ENCODE measurements around the gene CCS.
"Not testable (repeated sequence)": the region's sequence is repeated elsewhere in the genome, so short reads cannot be mapped to it uniquely, and the experiment has no call there.

CCS gene

DNA sequence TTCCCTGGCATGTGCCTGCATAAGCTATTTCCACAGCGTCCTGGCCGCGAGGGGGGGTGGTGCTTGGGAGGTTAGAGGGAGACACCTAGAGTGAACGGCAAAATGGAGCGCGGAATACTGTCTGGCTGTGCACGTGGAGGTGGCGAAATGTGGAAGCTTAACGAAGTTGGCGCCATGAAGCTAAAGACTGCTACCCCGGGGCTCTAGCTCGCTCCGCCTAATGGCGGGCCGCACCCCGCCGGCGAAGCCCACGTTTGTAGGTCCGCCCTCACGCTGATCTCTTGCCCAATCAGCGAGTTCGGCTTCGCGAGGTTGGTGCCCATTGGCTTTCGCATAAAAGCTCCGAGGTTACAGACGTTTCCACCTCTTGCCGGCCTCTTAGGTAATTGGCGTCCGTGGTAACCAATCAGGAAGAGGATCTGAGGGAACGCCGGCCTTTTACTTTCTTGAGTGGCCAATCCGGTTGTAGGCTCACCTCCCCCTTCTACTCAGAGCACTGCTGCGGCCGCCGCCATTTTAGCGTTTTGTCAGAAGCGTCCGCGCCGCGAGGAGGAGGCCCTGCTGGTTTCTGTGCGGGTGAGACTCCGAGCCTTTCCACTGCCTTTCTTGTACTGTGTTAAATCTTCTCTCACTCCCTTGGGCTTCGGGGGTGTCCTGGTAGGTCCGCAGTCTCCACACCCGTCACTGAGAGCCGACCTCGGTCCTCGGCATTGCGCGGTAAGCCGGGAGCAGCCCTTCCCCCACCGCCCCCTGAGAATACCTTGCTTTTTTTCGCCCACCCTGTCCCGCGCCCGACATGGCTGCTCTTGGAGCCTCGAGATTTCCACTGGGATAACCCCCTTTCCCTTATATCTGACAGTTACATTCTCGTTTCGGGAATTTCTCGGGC, 45.4 kb downstream of the CCS start, which contains the start of gene RBM4:
RBM4 (plus strand) TSS at position 527 of the 889 bp plus-strand sequence. CDS start 1,009 bp downstream, outside the sequence.
- peak; percentile 100 for DNase-seq
- peaks cover 1% of the 10 kb centered on the region for H3K79me1 ChIP-seq (ENCODE audit: low read length)
- peak within 1 kb of the TSS; percentile 94 for H4K8ac ChIP-seq (ENCODE audit: low read depth, low read length)
- H3K4me1 ChIP-seq (ENCODE audit: control insufficient read depth, low read depth, low read length), result peaks cover 5% of the 10 kb centered on the region
- peak within 1 kb of the TSS; percentile 4 for H2BK120ac ChIP-seq (ENCODE audit: low read depth, low read length)
- peaks cover 61% of the 10 kb centered on the region for H3K79me2 ChIP-seq (ENCODE audit: control insufficient read depth, insufficient read depth, low read length)
- H3K56ac ChIP-seq (ENCODE audit: low read length), result peak within 1 kb of the TSS; percentile 99
- H2BK5ac ChIP-seq (ENCODE audit: low read length), result peak within 1 kb of the TSS; percentile 92
- peak within 1 kb of the TSS; percentile 35 for H3K18ac ChIP-seq (ENCODE audit: low read length)
- H2BK15ac ChIP-seq (replicated peaks; ENCODE audit: low read depth), result no peak within 1 kb of the TSS
- H3K4me2 ChIP-seq (ENCODE audit: low read length), result peak within 1 kb of the TSS; percentile 89
- no peak within 1 kb of the TSS for H4K5ac ChIP-seq (ENCODE audit: low read length)
- H3K27ac ChIP-seq (ENCODE audit: low read depth, low read length), result peak within 1 kb of the TSS; percentile 88
- H3K36me3 ChIP-seq (ENCODE audit: control insufficient read depth, insufficient read depth, low read length), result peaks cover 4% of the 10 kb centered on the region
- peak within 1 kb of the TSS; percentile 97 for H3K9ac ChIP-seq (ENCODE audit: low read length)
- no peaks in the 10 kb centered on the region for H3K27me3 ChIP-seq (ENCODE audit: insufficient read depth, low read length, poor library complexity)
- peak within 1 kb of the TSS; percentile 52 for H2AK5ac ChIP-seq (ENCODE audit: low read length)
- WGBS (ENCODE audit: extremely low coverage, insufficient coverage, low lambda C conversion rate), result no CpG with 5 or more reads among the region's 63 CpGs
- H3K4ac ChIP-seq (ENCODE audit: low read depth, low read length), result peak within 1 kb of the TSS; percentile 39
- H3K4me3 ChIP-seq (ENCODE audit: low read length), result peak within 1 kb of the TSS; percentile 95
- H3K23ac ChIP-seq (ENCODE audit: low read length), result peak within 1 kb of the TSS; percentile 99

DNA sequence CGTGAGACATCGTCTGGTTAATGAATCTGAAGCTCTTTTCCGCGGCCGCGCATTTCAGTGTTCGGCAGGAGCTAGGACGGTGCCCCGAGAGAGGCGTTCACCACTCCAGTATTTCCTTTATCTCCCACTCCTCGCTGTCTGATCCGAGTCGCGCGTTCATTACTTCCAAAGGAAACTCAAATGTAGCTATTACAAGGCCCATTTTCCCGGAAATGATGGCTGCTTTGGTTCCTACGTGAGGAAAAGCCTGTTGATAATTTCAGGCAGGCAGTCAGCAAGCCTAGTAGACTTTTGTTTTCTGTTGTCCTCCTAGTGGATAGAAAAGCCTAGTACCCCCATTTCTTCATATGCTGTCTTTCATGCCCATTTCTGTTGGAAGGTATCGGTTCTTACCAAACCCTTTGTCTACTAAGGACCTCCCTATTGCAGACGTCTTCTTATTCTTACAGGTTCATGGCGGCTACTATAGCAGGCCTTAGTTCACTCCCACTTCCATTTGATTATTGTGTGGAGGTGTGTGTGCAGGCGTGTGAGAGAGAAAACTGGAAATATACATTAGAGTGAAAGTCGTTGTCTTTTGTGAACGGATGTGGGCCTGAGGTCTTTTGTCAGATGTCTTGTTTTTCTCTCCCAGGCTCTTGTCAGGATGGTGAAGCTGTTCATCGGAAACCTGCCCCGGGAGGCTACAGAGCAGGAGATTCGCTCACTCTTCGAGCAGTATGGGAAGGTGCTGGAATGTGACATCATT, 46.3 kb downstream of the CCS start:
- Histone ChIP-seq H3K27me3 (ENCODE audit: insufficient read depth, low read length, poor library complexity) (no peaks in the 10 kb centered on the region), H4K8ac (ENCODE audit: low read depth, low read length) (no peak overlapping the region), H3K18ac (ENCODE audit: low read length) (peak overlapping the region; percentile 35), H3K79me1 (ENCODE audit: low read length) (peaks cover 1% of the 10 kb centered on the region), H3K23ac (ENCODE audit: low read length) (peak overlapping the region; percentile 12), H3K9ac (ENCODE audit: low read length) (peak overlapping the region; percentile 97), H2BK120ac (ENCODE audit: low read depth, low read length) (peak overlapping the region; percentile 4), H2BK5ac (ENCODE audit: low read length) (no peak overlapping the region), H3K27ac (ENCODE audit: low read depth, low read length) (peak overlapping the region; percentile 88), H3K36me3 (ENCODE audit: control insufficient read depth, insufficient read depth, low read length) (peaks cover 5% of the 10 kb centered on the region), H3K4me1 (ENCODE audit: control insufficient read depth, low read depth, low read length) (peaks cover 5% of the 10 kb centered on the region), H3K4me3 (ENCODE audit: low read length) (peak overlapping the region; percentile 95), H2AK5ac (ENCODE audit: low read length) (no peak overlapping the region), H3K56ac (ENCODE audit: low read length) (peak overlapping the region; percentile 99), H3K4ac (ENCODE audit: low read depth, low read length) (peak overlapping the region; percentile 39), H3K79me2 (ENCODE audit: control insufficient read depth, insufficient read depth, low read length) (peaks cover 67% of the 10 kb centered on the region), H2BK15ac (replicated peaks; ENCODE audit: low read depth) (no peak overlapping the region), H4K5ac (ENCODE audit: low read length) (no peak overlapping the region), H3K4me2 (ENCODE audit: low read length) (peak overlapping the region; percentile 89)
- WGBS (ENCODE audit: extremely low coverage, insufficient coverage, low lambda C conversion rate), result no CpG with 5 or more reads among the region's 27 CpGs
- peak; percentile 57 for DNase-seq

DNA sequence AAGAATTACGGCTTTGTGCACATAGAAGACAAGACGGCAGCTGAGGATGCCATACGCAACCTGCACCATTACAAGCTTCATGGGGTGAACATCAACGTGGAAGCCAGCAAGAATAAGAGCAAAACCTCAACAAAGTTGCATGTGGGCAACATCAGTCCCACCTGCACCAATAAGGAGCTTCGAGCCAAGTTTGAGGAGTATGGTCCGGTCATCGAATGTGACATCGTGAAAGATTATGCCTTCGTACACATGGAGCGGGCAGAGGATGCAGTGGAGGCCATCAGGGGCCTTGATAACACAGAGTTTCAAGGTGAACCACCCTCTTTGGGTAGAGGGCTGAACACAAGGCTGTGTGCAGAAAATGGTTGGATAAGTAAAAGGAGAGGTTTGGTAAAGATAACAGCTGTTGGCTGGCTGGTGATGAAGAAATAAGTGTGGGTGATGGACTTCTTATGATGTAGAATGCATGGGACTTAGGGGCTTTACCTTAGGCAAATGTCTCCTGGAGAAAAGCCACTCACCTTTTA, 46.9 kb downstream of the CCS start:
- not testable (repeated sequence) for H3K4me1 ChIP-seq (ENCODE audit: control insufficient read depth, low read depth, low read length); H3K4me3 ChIP-seq (ENCODE audit: low read length); H3K18ac ChIP-seq (ENCODE audit: low read length); H3K79me1 ChIP-seq (ENCODE audit: low read length); H3K4ac ChIP-seq (ENCODE audit: low read depth, low read length); H2BK120ac ChIP-seq (ENCODE audit: low read depth, low read length); H4K5ac ChIP-seq (ENCODE audit: low read length); H3K23ac ChIP-seq (ENCODE audit: low read length); H2BK15ac ChIP-seq (replicated peaks; ENCODE audit: low read depth); H3K27me3 ChIP-seq (ENCODE audit: insufficient read depth, low read length, poor library complexity); DNase-seq; H2BK5ac ChIP-seq (ENCODE audit: low read length); H3K36me3 ChIP-seq (ENCODE audit: control insufficient read depth, insufficient read depth, low read length); H4K8ac ChIP-seq (ENCODE audit: low read depth, low read length); H3K27ac ChIP-seq (ENCODE audit: low read depth, low read length); H2AK5ac ChIP-seq (ENCODE audit: low read length)
- Histone ChIP-seq H3K4me2 (ENCODE audit: low read length) (peak overlapping the region; percentile 60), H3K56ac (ENCODE audit: low read length) (peak overlapping the region; percentile 9), H3K9ac (ENCODE audit: low read length) (peak overlapping the region; percentile 64), H3K79me2 (ENCODE audit: control insufficient read depth, insufficient read depth, low read length) (peaks cover 71% of the 10 kb centered on the region)
- WGBS (ENCODE audit: extremely low coverage, insufficient coverage, low lambda C conversion rate), result no CpG with 5 or more reads among the region's 10 CpGs

DNA sequence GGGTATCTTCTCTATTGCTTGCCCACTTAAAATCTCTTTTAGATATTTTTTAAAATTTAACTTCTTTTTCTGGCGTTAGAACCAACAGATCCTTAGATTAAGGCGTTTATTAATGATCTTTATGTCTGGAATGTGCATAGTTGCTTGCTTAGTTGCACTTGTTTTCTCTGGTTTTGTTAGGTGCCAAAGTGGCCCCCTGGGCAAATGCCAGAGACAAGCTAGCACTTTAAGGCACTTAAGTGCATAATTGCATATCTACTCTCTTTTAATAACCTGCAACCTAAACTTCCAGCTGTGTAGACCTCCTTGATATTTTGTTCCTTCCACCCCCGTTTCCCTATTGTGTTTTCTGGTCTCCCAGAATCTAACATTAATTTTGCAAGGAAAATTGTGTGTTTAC, 48.8 kb downstream of the CCS start:
- H4K8ac ChIP-seq (ENCODE audit: low read depth, low read length), result no peak overlapping the region
- H3K9ac ChIP-seq (ENCODE audit: low read length), result no peak overlapping the region
- no peak overlapping the region for H3K27ac ChIP-seq (ENCODE audit: low read depth, low read length)
- no peak overlapping the region for H2BK5ac ChIP-seq (ENCODE audit: low read length)
- H3K18ac ChIP-seq (ENCODE audit: low read length), result no peak overlapping the region
- no peak overlapping the region for H2BK15ac ChIP-seq (replicated peaks; ENCODE audit: low read depth)
- DNase-seq, result no peak
- H3K27me3 ChIP-seq (ENCODE audit: insufficient read depth, low read length, poor library complexity), result no peaks in the 10 kb centered on the region
- H2AK5ac ChIP-seq (ENCODE audit: low read length), result no peak overlapping the region
- WGBS (ENCODE audit: extremely low coverage, insufficient coverage, low lambda C conversion rate), result no CpG with 5 or more reads among the region's 3 CpGs
- H3K36me3 ChIP-seq (ENCODE audit: control insufficient read depth, insufficient read depth, low read length), result peaks cover 11% of the 10 kb centered on the region
- H4K5ac ChIP-seq (ENCODE audit: low read length), result no peak overlapping the region
- H3K79me2 ChIP-seq (ENCODE audit: control insufficient read depth, insufficient read depth, low read length), result peaks cover 81% of the 10 kb centered on the region
- H2BK120ac ChIP-seq (ENCODE audit: low read depth, low read length), result no peak overlapping the region
- H3K23ac ChIP-seq (ENCODE audit: low read length), result no peak overlapping the region
- H3K4me2 ChIP-seq (ENCODE audit: low read length), result peak overlapping the region; percentile 31
- H3K4me1 ChIP-seq (ENCODE audit: control insufficient read depth, low read depth, low read length), result peaks cover 5% of the 10 kb centered on the region
- no peak overlapping the region for H3K56ac ChIP-seq (ENCODE audit: low read length)
- H3K79me1 ChIP-seq (ENCODE audit: low read length), result peaks cover 8% of the 10 kb centered on the region
- H3K4ac ChIP-seq (ENCODE audit: low read depth, low read length), result no peak overlapping the region
- H3K4me3 ChIP-seq (ENCODE audit: low read length), result no peak overlapping the region

DNA sequence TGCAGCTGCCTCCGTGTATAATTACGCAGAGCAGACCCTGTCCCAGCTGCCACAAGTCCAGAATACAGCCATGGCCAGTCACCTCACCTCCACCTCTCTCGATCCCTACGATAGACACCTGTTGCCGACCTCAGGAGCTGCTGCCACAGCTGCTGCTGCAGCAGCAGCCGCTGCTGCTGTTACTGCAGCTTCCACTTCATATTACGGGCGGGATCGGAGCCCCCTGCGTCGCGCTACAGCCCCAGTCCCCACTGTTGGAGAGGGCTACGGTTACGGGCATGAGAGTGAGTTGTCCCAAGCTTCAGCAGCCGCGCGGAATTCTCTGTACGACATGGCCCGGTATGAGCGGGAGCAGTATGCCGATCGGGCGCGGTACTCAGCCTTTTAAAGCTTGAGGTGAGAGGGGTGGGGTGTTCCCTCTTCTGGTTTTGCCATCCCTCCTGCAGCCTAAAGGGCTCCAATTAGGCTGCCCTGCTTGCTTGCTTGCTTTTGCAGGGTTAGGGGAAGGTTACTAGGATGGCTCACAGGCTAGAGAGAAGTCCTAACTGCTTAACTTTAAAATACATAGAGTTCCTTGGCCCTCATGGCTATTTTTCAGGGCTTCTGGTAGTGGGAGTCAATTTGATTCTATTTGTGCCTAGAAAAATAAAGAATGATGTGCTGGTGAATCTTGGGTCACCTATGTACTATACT, 50.9 kb downstream of the CCS start:
- H3K27ac ChIP-seq (ENCODE audit: low read depth, low read length), result no peak overlapping the region
- H2AK5ac ChIP-seq (ENCODE audit: low read length), result no peak overlapping the region
- H3K79me2 ChIP-seq (ENCODE audit: control insufficient read depth, insufficient read depth, low read length), result peaks cover 87% of the 10 kb centered on the region
- H2BK15ac ChIP-seq (replicated peaks; ENCODE audit: low read depth), result no peak overlapping the region
- peak overlapping the region; percentile 30 for H3K56ac ChIP-seq (ENCODE audit: low read length)
- H3K27me3 ChIP-seq (ENCODE audit: insufficient read depth, low read length, poor library complexity), result no peaks in the 10 kb centered on the region
- no peak overlapping the region for H3K9ac ChIP-seq (ENCODE audit: low read length)
- DNase-seq, result no peak
- no peak overlapping the region for H2BK5ac ChIP-seq (ENCODE audit: low read length)
- no peak overlapping the region for H4K8ac ChIP-seq (ENCODE audit: low read depth, low read length)
- no peak overlapping the region for H2BK120ac ChIP-seq (ENCODE audit: low read depth, low read length)
- no CpG with 5 or more reads among the region's 24 CpGs for WGBS (ENCODE audit: extremely low coverage, insufficient coverage, low lambda C conversion rate)
- no peak overlapping the region for H3K4me3 ChIP-seq (ENCODE audit: low read length)
- no peak overlapping the region for H3K4ac ChIP-seq (ENCODE audit: low read depth, low read length)
- no peak overlapping the region for H3K4me2 ChIP-seq (ENCODE audit: low read length)
- H3K79me1 ChIP-seq (ENCODE audit: low read length), result peaks cover 10% of the 10 kb centered on the region
- H3K4me1 ChIP-seq (ENCODE audit: control insufficient read depth, low read depth, low read length), result peaks cover 3% of the 10 kb centered on the region
- no peak overlapping the region for H3K18ac ChIP-seq (ENCODE audit: low read length)
- no peak overlapping the region for H4K5ac ChIP-seq (ENCODE audit: low read length)
- H3K36me3 ChIP-seq (ENCODE audit: control insufficient read depth, insufficient read depth, low read length), result peaks cover 12% of the 10 kb centered on the region
- no peak overlapping the region for H3K23ac ChIP-seq (ENCODE audit: low read length)

All from mesendoderm (in vitro differentiated cells).